Spinal cord (tissue), 10 donors: ENCODE data around the gene TCF4. TPM values are rescaled to one million over a fixed set of nuclear protein-coding genes. Genes with fewer than 3 reads are reported as not detected.

ENCODE experiments used
- DNase-seq, 6 donors: peaks; one replicate each; pipeline versions ENCODE4 v3.0.0 to v3.0.0-alpha.2; 2013 to 2015; ENCODE audit warnings: low spot score in 6 of 6, low read depth in 4 of 6
- H3K27ac ChIP-seq: one replicate; pipeline ENCODE4 v1.5.1; 2013; ENCODE audit warnings: low read depth, low read length, control low read depth
- H3K27me3 ChIP-seq: one replicate; pipeline ENCODE4 v1.6.1; 2013; ENCODE audit warnings: low read length; ENCODE audit not compliant: control insufficient read depth, insufficient read depth
- H3K36me3 ChIP-seq: one replicate; pipeline ENCODE4 v1.6.1; 2013; ENCODE audit warnings: low read length; ENCODE audit not compliant: control insufficient read depth, insufficient read depth
- H3K4me1 ChIP-seq: one replicate; pipeline ENCODE4 v1.6.1; 2013; ENCODE audit warnings: low read length; ENCODE audit not compliant: control insufficient read depth, insufficient read depth
- H3K4me3 ChIP-seq: one replicate; pipeline ENCODE4 v1.5.1; 2013; ENCODE audit warnings: low read depth, low read length, control low read depth
- H3K9me3 ChIP-seq: one replicate; pipeline ENCODE4 v1.6.1; 2013; ENCODE audit warnings: low read length; ENCODE audit not compliant: control insufficient read depth, insufficient read depth
- WGBS: methylation state at CpG from one replicate; pipeline ENCODE4 v1.1.5; 2013; ENCODE audit warnings: missing lambda C conversion rate; ENCODE audit not compliant: insufficient coverage; 5-methylcytosine and 5-hydroxymethylcytosine counted together
- polyA plus RNA-seq, 2 donors: library from polyadenylated mRNA; unstranded; fragments of 120-200 nt; gene quantifications; one replicate each; pipeline ENCODE4 v1.2.1, GENCODE V29; 2013; ENCODE audit not compliant: insufficient read length in 2 of 2
- total RNA-seq, 2 donors: library from RNA; depleted of rRNA in 1 of 2; stranded (reverse); fragments of 120-200 nt in 1 of 2; fragments of >200 nt in 1 of 2; gene quantifications; one replicate each; pipeline versions ENCODE4 v1.2.3 to v1.2.4, GENCODE V29; 2013 to 2014
- donor health status: healthy.

Gene TCF4
- total and polyA plus RNA-seq, 4 donors = 57.1 to 234 (median 138) TPM

DNA sequence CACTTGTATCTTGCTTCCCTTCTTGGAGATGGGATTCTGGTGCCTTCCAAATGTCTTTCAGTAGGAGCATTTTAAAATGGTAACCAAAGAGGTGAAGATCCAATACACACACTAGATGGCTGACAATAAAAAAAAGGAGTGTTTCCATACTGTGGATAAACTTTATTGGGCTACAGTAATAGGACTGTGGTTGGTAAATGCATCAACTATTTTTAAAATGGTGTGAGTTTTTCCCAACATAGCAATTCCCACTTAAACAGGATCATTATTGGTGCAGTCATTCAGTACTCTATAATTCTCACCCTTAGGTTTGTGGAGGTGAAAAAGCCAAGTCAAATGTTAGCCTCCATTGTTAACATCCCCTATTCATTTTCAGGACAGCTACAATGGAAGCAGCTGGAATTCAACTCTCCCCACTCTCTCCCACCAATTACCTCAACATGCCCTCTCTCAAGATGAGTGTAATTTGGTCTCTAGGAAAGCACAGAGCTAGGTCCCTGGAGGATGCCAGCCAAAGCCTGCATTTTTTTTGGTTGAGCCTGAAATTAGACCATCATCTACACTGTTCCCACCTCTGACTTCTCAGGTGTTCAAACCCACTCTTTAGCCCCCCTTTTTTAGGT is 273.3 kb downstream of the TCF4 start:
- H3K9me3 ChIP-seq = no peaks in the 10 kb centered on the region
- no peak overlapping the region for H3K4me3 ChIP-seq
- H3K36me3 ChIP-seq = no peaks in the 10 kb centered on the region
- DNase-seq = peak in 1 of 6 donors; percentile 36
- H3K27ac ChIP-seq = no peak overlapping the region
- no peaks in the 10 kb centered on the region for H3K4me1 ChIP-seq
- H3K27me3 ChIP-seq = no peaks in the 10 kb centered on the region

DNA sequence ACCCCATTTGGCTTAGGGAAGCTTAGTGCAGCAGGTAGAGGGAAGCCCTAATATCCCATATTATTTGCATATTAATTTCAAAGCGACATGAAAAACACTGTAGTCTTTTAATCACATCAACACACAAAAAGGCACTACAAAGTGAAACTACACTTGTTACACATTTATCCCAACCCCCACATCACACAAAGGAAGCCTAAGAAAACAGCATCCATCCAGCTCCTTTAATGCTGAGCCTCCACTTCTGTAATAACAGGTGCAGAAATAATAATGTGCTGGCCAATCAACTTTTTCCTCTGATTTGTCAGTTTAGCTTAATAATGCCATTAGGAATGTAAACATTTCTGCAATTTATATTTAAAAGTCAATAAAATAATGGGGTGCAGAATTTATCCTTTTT is 274.0 kb downstream of the TCF4 start:
- H3K9me3 ChIP-seq = no peaks in the 10 kb centered on the region
- peaks cover 3% of the 10 kb centered on the region for H3K4me1 ChIP-seq
- DNase-seq = no peak
- no peaks in the 10 kb centered on the region for H3K27me3 ChIP-seq
- no peak overlapping the region for H3K27ac ChIP-seq
- no peak overlapping the region for H3K4me3 ChIP-seq
- 20% methylated on average over 1 of the region's 1 CpG for WGBS
- H3K36me3 ChIP-seq = no peaks in the 10 kb centered on the region

DNA sequence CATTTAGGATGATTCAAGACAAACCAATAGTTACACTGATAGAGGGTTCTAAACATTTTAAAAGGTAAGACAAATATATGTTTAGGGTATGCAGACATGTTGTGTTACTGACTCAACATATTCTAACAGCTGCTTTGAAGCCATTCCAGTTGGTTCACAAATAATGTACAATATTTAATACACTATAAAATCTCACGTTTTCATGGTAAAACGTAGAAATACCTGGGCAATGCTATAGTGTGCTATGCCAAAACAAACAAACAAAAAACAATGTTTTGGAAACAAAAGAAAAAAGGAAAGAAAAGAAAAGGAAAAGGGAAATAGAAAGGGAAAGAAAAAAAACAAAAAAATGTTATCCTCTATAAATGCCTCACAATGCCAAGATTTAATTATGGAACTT is 277.1 kb downstream of the TCF4 start:
- Histone ChIP-seq H3K4me1 (peaks cover 5% of the 10 kb centered on the region), H3K27me3 (no peaks in the 10 kb centered on the region), H3K9me3 (no peaks in the 10 kb centered on the region), H3K4me3 (no peak overlapping the region), H3K27ac (no peak overlapping the region), H3K36me3 (no peaks in the 10 kb centered on the region)
- no peak for DNase-seq
- WGBS = no CpG with 5 or more reads among the region's 2 CpGs

DNA sequence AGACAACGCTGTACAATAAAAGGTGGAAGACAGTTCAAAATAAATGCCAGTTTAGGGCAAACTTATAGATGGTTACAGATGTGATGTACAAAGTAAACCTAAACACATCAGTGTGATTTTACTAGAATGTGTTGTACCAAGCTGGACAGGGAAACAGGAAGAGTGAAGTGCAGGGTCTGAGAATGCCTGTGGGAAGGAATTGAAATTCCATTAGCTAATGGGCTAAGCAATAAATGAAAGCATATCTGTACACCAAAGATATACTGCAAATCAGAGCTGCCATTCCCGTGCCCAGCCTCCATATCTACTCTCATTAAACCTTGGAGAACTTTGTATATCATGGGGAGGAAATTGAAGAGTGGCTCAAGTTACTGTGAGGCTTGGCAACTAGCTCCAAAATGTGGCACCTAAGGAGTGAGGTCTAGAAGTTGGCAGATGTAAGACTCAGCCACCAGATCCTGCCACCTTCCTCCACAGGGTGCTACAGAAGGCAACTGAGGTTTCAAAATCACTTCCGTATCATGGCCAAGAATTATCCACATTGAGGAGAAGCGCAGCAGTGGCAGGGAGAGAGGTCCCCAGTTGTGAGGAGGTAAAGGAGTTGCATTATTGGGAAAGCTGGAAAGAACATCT is 277.8 kb downstream of the TCF4 start:
- H3K27ac ChIP-seq = no peak overlapping the region
- no peak for DNase-seq
- H3K4me1 ChIP-seq = peaks cover 5% of the 10 kb centered on the region
- no peaks in the 10 kb centered on the region for H3K27me3 ChIP-seq
- WGBS = 100% methylated on average over 1 of the region's 4 CpGs
- H3K36me3 ChIP-seq = no peaks in the 10 kb centered on the region
- no peaks in the 10 kb centered on the region for H3K9me3 ChIP-seq
- no peak overlapping the region for H3K4me3 ChIP-seq

DNA sequence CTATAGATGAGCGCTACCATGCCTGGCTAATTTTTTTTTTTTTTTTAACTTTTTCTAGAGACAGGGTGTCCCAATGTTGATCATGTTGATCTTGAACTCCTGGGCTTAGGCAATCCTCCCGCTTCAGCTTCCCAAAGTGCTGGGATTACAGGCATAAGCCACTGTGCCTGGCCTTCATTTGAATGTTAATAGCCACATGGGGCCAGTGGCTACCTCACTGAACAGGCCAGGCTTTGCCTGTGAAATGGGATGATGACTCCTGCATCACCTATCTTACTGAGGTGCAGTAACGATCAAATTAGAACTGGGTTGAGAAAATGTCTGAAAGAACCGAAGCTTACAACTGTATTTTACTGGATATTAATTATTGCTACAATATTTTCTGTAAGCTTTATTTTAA is 278.7 kb downstream of the TCF4 start:
- Histone ChIP-seq H3K36me3 (no peaks in the 10 kb centered on the region), H3K27me3 (no peaks in the 10 kb centered on the region), H3K4me3 (no peak overlapping the region), H3K9me3 (no peaks in the 10 kb centered on the region), H3K4me1 (peaks cover 5% of the 10 kb centered on the region), H3K27ac (no peak overlapping the region)
- no peak for DNase-seq
- 100% methylated on average over 1 of the region's 4 CpGs for WGBS

DNA sequence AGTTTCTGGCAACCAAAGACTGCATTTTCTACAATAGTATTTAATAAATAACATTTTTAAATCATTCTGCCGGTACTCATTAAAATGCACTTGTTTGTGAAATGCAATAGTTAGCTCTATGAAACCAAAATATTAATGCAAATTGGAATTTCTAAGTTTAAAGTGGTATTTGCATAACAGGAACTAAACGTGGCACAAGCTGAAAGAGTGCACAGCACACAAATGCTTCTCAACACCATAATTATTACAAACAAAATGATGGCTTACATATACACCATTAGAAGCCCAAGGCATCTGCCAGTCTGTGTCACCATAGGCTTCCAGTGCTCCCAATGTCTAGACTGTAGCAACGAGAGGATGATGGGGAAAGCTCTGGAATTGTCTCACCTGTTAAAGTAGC is 280.5 kb downstream of the TCF4 start:
- Histone ChIP-seq H3K36me3 (no peaks in the 10 kb centered on the region), H3K27me3 (no peaks in the 10 kb centered on the region), H3K9me3 (no peaks in the 10 kb centered on the region), H3K4me1 (peaks cover 7% of the 10 kb centered on the region), H3K27ac (no peak overlapping the region), H3K4me3 (no peak overlapping the region)
- no peak for DNase-seq
- 100% methylated on average over 1 of the region's 3 CpGs for WGBS

DNA sequence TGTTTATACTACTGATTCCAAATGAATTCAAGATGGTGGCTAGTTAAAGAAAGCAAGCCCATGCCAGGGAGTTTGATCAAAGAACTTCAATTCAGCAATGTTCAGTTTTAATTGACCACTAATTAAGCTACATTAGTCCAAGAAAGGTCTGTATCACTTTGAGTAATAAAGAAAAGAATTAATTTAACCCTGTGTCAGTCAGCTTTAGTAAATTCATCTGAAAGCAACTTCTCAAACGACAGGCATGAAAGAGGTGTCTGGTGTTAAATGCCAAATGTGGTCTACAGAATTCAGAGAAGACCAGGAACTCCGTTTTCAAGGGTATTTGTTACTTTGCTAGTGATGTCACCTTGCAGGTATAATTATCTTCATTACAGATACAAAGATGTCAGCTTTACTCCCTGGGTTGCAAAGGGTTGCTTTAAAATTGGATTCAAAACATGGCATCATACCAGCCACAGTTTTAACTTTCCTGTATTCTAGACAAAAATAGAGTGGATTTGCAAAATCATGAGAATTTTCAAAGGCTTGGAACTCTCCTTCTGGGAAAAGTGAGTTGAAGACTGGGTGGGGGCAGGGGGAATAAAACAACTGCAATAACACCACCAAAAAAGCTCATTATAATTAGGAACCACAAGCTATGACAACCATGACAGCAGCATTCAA is 281.5 kb downstream of the TCF4 start:
- no CpG with 5 or more reads among the region's 2 CpGs for WGBS
- no peak overlapping the region for H3K27ac ChIP-seq
- peaks cover 13% of the 10 kb centered on the region for H3K4me1 ChIP-seq

DNA sequence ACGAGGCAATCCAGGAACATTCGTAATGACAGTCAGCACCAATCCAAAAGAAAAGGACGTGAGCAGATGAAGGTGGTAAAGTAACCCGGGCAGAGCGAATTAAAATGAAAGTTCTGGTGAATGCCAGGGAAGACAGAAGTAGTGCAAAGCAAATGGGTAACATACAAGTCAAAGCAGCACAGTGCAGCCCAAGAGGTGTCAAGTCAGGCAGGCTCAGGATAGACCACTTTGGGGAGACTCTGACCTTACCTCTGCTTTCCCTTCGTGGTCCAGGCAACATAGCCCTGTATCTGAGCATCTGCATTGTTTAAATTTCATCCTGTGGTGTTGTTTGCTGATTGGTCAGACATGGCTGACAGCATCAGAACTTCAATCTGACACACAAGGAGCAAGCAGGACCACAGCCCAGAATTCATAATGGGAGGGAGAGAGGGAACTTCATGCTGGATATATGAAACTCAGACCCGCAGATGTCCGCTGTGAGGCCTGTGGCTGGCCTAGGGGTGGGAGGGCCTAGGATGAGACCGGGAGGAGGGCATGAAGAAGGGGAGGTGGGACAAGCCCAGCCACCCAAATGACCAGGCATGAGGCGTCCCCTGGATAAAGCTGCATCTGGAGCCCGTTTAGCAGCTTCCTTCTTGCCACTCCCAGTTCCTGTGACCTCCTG is 285.7 kb downstream of the TCF4 start:
- peaks cover 15% of the 10 kb centered on the region for H3K4me1 ChIP-seq

More for the DNA sequence above, 281.5 kb downstream of the TCF4 start:
- Histone ChIP-seq H3K4me3 (no peak overlapping the region), H3K9me3 (no peaks in the 10 kb centered on the region), H3K36me3 (no peaks in the 10 kb centered on the region), H3K27me3 (no peaks in the 10 kb centered on the region)
- peak in 1 of 6 donors; percentile 70 for DNase-seq

DNA sequence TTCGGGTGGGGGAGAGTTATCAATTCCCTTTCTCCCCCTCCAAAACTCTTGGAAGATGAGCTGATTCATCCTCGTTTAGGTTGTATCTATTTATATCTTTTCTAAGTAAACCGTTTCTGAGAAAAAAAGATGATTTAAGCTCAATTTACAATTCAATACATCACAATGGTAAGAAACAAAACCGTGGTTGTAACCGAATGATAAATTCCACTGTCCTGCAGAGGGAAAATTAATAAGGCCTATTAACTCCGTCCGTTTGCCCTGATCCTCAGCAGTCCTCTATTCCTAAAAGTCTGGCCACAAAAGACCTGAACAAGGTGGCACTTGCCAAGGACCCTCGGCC is 286.2 kb downstream of the TCF4 start:
- WGBS = 28% methylated on average over 4 of the region's 8 CpGs
- Histone ChIP-seq H3K27ac (peak overlapping the region; percentile 57), H3K9me3 (no peaks in the 10 kb centered on the region), H3K27me3 (no peaks in the 10 kb centered on the region), H3K4me3 (no peak overlapping the region), H3K4me1 (peaks cover 15% of the 10 kb centered on the region), H3K36me3 (no peaks in the 10 kb centered on the region)
- peak in 1 of 6 donors; percentile 26 for DNase-seq

More for the DNA sequence above, 285.7 kb downstream of the TCF4 start:
- no peaks in the 10 kb centered on the region for H3K36me3 ChIP-seq
- H3K27me3 ChIP-seq = no peaks in the 10 kb centered on the region
- H3K27ac ChIP-seq = peak overlapping the region; percentile 57
- WGBS = 39% methylated on average over 9 of the region's 11 CpGs
- DNase-seq = peak in 2 of 6 donors; percentile 30 to 47
- H3K9me3 ChIP-seq = no peaks in the 10 kb centered on the region
- H3K4me3 ChIP-seq = no peak overlapping the region
